G401.6 (cell line): ENCODE measurements around the gene CTNNA2.

ENCODE experiments used
- FAIRE-seq: peaks from 2 replicates; lab custom pipeline; 2012; peaks lifted over from hg19 to GRCh38; lab: Jason Lieb, UNC

CTNNA2 gene

GRCh38 chr2:79935771-79936657 lies 423.2 kb downstream of the CTNNA2 start:
- no peak for FAIRE-seq

GRCh38 chr2:79936715-79937114 lies 423.9 kb downstream of the CTNNA2 start:
- no peak for FAIRE-seq

DNA sequence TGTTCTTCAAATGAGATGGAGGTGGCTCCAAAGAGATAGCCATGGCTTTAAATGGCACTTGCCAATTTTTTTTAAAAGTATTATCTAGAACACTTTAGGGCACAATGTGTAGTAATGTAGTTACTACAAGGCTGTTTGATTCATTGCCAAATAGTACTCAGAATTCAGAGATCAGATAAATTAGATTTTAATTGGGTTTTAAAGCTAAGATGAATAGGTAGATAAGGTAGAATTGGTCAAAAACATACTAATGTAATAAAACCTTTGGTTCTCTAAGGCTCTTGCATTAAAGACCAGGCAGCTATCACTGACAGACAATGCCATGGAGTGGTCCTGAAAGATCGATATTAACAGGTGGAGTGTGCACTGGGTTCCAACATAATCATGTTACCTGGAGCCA lies 425.8 kb downstream of the CTNNA2 start:
- FAIRE-seq: no peak

GRCh38 chr2:79940364-79940763 lies 427.5 kb downstream of the CTNNA2 start:
- FAIRE-seq: no peak

GRCh38 chr2:79941179-79941578 lies 428.3 kb downstream of the CTNNA2 start:
- no peak for FAIRE-seq

- no peak for FAIRE-seq
Measured at GRCh38 chr2:79944205-79944604, 431.4 kb downstream of the CTNNA2 start.

DNA sequence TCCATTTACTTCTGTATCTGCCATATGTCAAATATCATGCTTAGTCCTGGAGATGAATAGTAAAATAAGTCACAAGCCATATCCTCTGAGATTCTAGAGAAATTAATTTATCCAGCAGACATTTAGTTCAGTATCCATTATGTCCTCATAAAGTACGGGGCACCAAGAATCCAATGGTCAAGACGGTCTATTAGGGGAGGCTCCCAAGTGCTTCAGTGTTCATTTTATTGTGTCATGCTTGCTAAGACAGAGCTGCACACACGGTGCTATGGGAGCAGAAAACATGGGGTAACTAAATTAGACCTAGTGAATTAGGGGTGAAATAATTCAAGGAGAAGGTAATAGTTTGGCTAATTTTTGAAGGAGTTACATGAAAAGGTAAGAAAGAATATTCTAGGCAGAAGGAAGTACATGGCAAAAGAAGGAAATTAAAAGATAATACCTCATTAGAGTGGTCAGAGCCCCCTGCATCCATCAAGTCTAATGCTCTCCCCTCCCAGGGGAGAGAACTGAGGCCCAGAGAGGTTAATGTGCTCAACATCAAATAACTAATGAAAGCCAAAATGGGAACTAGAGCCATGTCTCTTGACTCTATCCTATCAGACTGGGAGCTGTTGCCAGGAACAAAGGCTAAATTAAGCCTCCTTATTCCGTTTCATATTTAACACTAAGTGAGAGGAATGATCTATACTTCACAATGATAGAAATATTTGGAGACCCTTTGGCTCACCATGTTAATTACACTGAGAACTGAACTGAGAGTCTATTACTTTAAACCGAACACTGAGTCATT lies 433.0 kb downstream of the CTNNA2 start:
- no peak for FAIRE-seq

DNA sequence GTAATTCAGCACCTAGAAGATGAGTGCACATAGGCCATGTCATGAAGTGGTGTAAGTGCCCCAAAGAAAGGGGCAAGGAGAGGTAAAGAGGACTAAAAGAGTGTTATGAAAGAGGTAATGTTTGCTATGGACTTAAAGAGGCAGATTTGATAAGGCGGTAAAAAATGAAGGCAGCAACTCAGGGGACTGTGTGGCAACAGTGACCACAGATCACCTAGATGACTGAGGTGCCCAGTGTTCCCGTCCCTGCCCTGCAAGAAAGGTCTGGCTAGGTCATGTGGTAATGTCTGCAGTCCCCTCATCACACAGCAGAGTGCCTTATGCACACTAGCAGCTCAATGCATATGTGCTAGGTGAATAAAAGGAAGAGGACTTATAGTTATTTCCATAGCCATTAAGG lies 434.9 kb downstream of the CTNNA2 start:
- FAIRE-seq: no peak

DNA sequence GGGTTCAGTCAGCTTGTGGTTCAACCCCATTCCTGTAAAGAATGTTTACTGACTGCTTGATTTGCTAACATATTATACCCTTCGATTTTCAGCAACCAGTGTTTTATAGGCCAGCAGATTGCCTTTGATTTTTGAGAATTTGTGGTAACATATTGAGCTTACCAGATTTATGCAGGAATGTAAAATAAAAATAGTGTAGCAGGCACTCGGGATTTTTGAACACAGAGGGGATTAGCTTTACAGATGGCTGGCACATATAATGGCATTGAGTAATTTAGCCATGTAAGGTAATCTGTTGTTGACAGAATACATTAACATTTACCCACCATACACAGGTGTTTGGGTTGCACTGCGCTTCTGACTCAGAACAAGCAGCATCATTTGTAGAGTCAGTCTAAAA lies 437.7 kb downstream of the CTNNA2 start:
- FAIRE-seq: no peak

DNA sequence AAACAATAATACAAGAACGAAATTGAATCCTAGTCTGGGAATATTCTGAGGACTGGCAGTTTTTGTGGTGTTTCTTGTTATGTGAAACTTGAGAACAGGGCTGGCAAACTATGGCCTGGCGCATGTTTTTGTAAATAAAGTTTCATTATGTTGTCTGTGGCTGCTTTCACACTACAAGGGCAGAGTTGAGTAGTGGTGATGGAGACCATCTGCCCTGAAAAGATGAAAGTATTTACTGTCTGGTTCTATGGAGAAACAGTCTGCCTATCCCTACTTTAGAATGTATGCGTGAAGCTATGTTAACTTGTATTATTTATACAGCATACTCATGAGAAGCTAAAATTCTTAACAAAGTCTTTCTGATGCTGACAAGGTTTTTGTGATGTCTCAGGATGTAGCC lies 439.8 kb downstream of the CTNNA2 start:
- FAIRE-seq: no peak

DNA sequence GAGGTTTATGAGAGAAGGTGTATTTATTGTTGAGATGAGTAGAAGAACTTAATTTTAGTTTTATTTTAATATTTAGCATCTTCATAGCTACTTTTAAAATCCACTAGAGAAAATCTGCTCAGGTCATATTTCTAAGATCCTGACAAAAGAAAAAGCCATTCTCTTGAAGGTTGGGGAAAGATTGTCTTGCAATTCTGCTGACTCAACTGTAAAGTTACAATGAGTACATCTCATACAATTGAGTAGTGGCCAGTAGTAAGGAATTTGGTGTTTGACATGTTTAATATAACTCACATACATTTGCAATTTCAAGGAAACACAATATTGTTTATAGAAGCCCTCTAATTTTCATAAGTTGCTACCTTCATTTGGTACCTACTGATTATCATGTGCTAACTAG lies 447.2 kb downstream of the CTNNA2 start:
- no peak for FAIRE-seq

DNA sequence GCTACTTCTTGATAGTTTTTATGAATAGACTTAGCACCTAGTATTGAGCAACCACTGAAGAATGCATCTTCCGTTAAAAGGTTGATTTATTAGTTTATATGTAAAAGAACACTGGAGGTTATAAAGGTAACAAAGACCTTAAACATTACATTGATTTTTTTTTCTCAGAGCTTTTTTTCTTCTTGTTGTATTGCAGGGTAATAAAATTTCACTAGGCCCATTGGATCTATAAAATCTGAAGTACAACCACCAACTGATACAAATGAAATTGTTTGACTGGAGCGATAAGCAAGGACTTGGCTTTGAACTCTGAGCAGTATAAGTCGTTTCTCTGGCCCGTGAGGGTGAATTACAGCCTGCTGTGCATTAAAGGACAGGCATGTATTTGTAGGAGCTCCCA lies 447.7 kb downstream of the CTNNA2 start:
- no peak for FAIRE-seq

GRCh38 chr2:79964966-79965365 lies 452.1 kb downstream of the CTNNA2 start:
- no peak for FAIRE-seq

DNA sequence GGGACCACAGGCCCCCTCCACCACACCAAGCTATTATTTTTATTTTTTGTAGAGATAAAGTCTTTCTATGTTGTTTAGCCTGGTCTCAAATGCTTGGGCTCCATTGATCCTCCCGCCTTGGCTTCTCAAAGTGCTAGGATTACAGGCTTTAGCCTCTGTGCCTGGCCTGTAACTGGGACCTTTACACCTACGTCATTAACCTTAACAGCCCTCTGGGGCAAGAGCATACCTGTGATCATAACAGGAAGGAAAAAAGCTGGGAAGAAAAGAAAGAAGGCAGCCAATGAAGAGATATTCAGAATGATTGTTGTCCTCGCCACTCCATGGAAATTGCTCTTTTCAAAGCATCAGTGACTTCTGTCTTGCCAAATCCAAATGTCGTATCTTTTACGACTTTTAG lies 453.5 kb downstream of the CTNNA2 start:
- no peak for FAIRE-seq

GRCh38 chr2:79966882-79967281 lies 454.0 kb downstream of the CTNNA2 start:
- FAIRE-seq: no peak

DNA sequence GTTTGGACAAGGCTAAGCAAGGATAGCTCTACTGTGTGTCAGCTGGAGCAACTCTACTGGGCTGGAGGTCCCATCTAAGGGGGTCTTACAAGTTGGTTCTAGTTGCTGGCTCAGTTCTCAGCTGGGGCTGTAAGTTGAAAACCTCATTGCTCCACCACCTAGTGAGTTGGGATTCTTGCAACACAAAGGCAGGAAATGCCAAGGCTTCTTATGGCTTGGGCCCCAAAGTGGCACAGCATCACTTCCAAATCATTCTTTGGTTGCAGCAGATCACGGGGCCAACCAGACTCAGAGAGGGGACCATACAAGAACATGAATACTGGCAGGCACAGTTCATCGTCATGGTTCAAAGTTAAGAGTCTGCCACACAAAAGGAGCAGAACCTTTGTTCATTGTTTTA lies 459.0 kb downstream of the CTNNA2 start:
- no peak for FAIRE-seq

DNA sequence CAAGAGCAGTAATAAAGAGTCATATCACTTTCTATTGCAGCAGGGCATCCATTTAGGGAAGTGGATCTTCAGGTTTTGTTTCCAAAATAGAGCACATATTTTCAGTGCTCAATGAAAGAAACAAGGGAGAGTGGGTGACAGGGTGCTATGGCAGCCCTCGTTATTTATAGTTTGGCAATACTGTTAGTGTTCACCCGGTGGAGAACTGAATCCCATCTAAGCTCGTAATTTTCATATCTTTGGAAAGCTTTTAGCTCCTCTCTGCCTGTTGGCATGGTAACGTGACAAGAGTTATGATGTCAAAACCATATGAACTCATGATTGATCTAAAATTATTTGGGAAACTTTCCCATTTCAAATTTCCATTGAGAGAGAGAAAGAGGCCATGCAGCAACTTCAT lies 459.8 kb downstream of the CTNNA2 start:
- FAIRE-seq: no peak

DNA sequence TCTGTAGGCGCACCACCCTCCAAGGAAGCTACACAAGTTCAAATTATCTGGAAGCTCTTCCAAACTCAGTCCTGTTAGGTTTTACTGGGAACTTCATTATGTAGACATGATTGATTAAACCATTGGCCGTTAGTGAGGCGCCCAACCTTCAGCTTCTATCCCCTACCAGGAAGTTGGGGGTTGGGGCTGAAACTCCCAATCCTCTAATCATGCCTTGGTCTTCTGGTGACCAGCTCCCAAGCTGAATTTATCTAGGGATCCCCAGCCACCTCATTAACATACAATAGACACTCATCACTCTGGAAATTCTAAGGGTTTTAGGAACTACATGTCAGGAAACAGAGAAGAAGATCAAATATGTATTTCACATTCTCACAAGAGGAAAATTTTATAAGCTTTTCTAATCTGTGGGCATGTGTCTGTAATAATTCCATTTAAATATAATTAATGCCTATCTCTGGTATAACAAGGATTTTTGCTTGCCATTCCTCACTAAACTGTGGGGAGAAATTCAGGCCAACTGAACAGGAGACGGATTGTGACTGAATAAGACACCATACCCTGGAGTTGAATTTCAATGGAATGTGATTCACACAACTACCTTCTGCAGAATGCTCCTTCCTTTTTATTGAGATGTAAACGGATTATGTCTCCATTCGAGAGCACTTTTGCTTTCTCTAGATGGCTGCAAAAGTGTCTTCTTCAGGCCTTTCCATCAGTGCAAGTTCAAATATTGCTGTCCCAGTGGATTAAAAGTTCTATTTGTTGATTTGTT lies 463.1 kb downstream of the CTNNA2 start:
- no peak for FAIRE-seq

DNA sequence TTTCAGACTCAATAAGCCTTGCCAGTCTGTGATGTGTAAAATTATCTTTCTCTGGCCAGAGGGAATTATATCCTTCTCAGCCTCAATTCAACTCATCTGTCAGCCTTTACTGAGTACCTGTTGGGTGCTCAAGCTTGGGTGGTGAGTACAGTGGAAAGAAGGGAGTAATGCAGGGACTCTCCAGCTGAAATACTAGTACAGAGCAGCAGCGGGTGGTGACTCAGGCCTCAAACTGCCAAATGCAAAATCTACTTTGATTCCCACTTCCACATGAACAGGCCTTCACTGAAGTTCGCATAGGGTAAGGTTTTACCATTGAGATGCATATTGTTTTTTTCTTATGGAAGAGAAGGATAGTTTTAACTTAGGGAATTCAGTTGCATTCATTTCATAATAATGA lies 464.9 kb downstream of the CTNNA2 start:
- no peak for FAIRE-seq

- no peak for FAIRE-seq
Measured at GRCh38 chr2:79980116-79980515, 467.3 kb downstream of the CTNNA2 start.

GRCh38 chr2:79980816-79981215 lies 468.0 kb downstream of the CTNNA2 start:
- FAIRE-seq: no peak

- no peak for FAIRE-seq
Measured at GRCh38 chr2:79981316-79981715, 468.5 kb downstream of the CTNNA2 start.

DNA sequence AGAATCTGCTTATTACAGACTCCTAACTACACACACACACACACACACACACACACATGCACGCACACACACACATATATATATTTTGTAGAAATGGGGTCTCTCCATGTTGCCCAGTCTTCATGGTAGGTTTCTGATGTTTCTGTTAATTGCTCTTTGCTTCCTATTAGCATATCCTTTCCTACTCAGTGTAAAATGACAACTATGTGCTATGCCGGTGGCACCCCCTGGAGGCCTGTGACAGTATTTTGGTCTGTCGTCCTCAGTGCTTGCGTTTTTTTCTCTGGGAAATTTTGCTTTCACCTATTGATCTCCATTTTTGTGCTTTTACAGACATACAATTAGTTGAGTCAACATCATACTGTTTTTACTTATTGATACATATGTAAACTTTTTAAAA lies 469.6 kb downstream of the CTNNA2 start:
- no peak for FAIRE-seq
